A549 treated with CORT108297 at 1 μM for 4 hours (cell line): Measurements from ENCODE around the gene GALNT4. TPM values are rescaled to one million over a fixed set of nuclear protein-coding genes. Genes with fewer than 3 reads are reported as not detected.

ENCODE experiments used
- total RNA-seq: library from RNA; stranded (reverse); fragments of 200-300 nt; extraction: Qiagen RNA extraction; gene quantifications from 5 replicates; pipeline ENCODE4 v1.2.3, GENCODE V29; 2022

Gene GALNT4
- 4.8 to 7.2 TPM (median 7.0 TPM) in 5 replicates for total RNA-seq

GRCh38 chr12:89524541-89525304 lies at the start of gene GALNT4:
Gene GALNT4 (minus strand): TSS chr12:89524796. CDS start chr12:89524549, 247 bp downstream.

DNA sequence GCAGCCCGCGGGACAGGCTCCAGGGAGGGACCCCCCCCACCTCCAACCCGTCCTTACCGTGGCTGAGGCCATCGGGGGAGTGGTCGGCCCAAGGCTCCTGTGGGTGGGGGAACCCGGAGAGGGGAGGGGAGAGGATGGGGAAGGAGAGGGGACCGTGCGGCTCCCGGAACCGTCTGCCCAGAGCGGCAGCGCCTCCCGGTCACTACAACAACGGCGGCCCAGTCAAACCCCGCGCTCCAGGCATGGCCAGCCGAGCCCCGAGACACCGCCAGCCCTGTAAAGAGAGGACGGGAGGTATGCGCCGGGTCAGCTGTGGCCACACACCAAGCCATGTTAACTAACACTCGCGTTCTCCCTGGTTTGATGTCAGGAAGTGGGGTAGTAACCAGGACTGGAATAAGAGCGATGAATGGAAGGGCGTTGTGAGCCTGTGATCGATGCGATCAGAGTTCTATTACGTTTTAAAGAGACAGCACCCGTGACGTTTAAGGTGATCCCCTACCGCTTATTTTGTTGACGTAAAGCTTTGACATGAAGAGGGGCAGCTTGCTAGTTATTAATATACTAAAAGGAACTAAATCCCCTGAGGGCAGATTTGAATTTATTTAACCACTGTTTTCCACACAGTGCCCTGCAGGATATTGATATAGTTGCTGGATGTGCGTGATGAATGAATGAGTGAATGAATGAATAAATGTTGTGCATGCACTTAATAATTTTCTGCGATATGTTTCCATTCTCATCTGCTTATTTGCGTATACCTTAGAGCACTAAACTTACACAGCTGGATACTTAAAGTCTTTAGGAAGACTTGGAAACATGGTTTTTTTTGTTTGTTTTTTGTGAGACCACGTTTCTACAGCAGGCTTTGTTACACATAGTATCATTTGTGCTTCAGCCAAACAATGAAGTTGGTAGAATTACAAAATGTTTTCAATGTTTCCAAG lies 1.5 kb upstream of the GALNT4 start, which contains the start of gene POC1B:
POC1B (minus strand) TSS at position 224 of the 947 bp plus-strand sequence; CDS start at position 72, 152 bp downstream.

Other genes starting within 250 kb of the GALNT4 start
- gene DUSP6, start 172.3 kb downstream of the GALNT4 start, total RNA-seq: 5.9 to 9.5 TPM (median 8.6 TPM) in 5 replicates
- 12.0 to 16.7 TPM (median 14.2 TPM) in 5 replicates for gene POC1B, start 1.3 kb upstream of the GALNT4 start, total RNA-seq
- gene ATP2B1, start 184.0 kb upstream of the GALNT4 start, total RNA-seq: 54.1 to 77.0 TPM (median 60.1 TPM) in 5 replicates